CD4-positive, alpha-beta T cell treated with Interferon gamma for 1 hour (primary cell): ENCODE data around the gene NCAPD2.

ENCODE experiments used
- DNase-seq: peaks from one replicate; pipeline ENCODE4 v3.0.0-alpha.2; 2020

Gene NCAPD2

DNA sequence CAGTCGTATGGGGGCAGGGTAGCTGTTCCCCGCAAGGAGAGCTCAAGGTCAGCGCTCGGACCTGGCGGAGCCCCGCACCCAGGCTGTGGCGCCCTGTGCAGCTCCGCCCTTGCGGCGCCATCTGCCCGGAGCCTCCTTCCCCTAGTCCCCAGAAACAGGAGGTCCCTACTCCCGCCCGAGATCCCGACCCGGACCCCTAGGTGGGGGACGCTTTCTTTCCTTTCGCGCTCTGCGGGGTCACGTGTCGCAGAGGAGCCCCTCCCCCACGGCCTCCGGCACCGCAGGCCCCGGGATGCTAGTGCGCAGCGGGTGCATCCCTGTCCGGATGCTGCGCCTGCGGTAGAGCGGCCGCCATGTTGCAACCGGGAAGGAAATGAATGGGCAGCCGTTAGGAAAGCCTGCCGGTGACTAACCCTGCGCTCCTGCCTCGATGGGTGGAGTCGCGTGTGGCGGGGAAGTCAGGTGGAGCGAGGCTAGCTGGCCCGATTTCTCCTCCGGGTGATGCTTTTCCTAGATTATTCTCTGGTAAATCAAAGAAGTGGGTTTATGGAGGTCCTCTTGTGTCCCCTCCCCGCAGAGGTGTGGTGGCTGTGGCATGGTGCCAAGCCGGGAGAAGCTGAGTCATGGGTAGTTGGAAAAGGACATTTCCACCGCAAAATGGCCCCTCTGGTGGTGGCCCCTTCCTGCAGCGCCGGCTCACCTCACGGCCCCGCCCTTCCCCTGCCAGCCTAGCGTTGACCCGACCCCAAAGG is 41.2 kb downstream of the NCAPD2 start:
- peak; percentile 76 for DNase-seq

DNA sequence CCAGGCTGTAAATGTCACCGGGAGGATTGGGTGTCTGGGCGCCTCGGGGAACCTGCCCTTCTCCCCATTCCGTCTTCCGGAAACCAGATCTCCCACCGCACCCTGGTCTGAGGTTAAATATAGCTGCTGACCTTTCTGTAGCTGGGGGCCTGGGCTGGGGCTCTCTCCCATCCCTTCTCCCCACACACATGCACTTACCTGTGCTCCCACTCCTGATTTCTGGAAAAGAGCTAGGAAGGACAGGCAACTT is 41.7 kb downstream of the NCAPD2 start:
- DNase-seq, result no peak

DNA sequence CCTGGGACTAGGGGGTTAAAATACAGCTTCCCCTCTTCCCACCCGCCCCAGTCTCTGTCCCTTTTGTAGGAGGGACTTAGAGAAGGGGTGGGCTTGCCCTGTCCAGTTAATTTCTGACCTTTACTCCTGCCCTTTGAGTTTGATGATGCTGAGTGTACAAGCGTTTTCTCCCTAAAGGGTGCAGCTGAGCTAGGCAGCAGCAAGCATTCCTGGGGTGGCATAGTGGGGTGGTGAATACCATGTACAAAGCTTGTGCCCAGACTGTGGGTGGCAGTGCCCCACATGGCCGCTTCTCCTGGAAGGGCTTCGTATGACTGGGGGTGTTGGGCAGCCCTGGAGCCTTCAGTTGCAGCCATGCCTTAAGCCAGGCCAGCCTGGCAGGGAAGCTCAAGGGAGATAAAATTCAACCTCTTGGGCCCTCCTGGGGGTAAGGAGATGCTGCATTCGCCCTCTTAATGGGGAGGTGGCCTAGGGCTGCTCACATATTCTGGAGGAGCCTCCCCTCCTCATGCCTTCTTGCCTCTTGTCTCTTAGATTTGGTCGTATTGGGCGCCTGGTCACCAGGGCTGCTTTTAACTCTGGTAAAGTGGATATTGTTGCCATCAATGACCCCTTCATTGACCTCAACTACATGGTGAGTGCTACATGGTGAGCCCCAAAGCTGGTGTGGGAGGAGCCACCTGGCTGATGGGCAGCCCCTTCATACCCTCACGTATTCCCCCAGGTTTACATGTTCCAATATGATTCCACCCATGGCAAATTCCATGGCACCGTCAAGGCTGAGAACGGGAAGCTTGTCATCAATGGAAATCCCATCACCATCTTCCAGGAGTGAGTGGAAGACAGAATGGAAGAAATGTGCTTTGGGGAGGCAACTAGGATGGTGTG is 42.3 kb downstream of the NCAPD2 start:
- no peak for DNase-seq

DNA sequence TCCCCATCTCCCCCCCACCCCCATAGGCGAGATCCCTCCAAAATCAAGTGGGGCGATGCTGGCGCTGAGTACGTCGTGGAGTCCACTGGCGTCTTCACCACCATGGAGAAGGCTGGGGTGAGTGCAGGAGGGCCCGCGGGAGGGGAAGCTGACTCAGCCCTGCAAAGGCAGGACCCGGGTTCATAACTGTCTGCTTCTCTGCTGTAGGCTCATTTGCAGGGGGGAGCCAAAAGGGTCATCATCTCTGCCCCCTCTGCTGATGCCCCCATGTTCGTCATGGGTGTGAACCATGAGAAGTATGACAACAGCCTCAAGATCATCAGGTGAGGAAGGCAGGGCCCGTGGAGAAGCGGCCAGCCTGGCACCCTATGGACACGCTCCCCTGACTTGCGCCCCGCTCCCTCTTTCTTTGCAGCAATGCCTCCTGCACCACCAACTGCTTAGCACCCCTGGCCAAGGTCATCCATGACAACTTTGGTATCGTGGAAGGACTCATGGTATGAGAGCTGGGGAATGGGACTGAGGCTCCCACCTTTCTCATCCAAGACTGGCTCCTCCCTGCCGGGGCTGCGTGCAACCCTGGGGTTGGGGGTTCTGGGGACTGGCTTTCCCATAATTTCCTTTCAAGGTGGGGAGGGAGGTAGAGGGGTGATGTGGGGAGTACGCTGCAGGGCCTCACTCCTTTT is 43.1 kb downstream of the NCAPD2 start:
- DNase-seq, result no peak

DNA sequence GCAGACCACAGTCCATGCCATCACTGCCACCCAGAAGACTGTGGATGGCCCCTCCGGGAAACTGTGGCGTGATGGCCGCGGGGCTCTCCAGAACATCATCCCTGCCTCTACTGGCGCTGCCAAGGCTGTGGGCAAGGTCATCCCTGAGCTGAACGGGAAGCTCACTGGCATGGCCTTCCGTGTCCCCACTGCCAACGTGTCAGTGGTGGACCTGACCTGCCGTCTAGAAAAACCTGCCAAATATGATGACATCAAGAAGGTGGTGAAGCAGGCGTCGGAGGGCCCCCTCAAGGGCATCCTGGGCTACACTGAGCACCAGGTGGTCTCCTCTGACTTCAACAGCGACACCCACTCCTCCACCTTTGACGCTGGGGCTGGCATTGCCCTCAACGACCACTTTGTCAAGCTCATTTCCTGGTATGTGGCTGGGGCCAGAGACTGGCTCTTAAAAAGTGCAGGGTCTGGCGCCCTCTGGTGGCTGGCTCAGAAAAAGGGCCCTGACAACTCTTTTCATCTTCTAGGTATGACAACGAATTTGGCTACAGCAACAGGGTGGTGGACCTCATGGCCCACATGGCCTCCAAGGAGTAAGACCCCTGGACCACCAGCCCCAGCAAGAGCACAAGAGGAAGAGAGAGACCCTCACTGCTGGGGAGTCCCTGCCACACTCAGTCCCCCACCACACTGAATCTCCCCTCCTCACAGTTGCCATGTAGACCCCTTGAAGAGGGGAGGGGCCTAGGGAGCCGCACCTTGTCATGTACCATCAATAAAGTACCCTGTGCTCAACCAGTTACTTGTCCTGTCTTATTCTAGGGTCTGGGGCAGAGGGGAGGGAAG is 43.9 kb downstream of the NCAPD2 start:
- DNase-seq, result peak; percentile 80

DNA sequence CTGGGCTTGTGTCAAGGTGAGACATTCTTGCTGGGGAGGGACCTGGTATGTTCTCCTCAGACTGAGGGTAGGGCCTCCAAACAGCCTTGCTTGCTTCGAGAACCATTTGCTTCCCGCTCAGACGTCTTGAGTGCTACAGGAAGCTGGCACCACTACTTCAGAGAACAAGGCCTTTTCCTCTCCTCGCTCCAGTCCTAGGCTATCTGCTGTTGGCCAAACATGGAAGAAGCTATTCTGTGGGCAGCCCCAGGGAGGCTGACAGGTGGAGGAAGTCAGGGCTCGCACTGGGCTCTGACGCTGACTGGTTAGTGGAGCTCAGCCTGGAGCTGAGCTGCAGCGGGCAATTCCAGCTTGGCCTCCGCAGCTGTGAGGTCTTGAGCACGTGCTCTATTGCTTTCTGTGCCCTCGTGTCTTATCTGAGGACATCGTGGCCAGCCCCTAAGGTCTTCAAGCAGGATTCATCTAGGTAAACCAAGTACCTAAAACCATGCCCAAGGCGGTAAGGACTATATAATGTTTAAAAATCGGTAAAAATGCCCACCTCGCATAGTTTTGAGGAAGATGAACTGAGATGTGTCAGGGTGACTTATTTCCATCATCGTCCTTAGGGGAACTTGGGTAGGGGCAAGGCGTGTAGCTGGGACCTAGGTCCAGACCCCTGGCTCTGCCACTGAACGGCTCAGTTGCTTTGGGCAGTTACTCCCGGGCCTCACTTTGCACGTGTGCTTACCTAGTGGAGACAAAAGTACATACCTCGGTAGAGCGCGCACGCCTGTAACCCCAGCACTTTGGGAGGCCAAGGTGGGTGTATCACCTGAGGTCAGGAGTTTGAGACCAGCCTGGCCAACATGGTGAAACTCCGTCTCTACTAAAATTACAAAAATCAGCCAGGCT is 44.8 kb downstream of the NCAPD2 start:
- no peak for DNase-seq

DNA sequence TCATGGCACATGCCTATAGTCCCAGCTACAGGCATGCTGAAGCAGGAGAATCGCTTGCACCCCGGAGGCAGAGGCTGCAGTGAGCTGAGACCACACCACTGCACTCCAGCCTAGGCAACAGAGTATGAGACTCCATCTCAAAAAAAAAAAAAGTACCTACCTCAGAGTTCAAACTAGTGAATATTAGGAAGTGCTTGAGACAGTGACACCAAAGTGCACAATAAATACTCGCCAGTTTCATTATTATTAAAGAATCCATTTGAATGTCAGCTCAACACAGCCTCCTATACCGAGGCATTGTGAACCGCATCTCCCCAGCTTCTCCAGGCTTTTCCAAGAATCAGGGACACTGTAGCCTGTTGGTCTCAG is 45.4 kb downstream of the NCAPD2 start:
- no peak for DNase-seq

DNA sequence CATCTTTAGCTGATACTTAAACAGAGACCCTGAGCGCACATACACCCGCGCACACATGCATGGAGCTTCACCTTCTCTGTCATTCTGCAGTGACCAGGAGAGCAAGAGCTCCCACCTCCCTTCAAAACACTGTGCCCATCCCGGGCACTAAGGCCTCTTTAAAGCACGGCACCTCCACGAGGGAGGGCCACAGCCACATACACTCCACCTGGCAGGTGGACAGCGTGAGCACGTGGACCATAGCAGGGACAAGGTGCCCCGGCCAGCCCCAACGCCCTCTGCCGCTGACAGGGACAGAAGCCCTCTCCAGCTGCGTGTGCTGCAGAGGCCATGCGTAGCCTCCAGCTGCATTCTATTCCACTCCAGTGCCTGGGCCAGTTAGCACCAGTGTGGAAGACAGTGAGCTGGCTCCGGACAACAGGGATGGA is 45.8 kb downstream of the NCAPD2 start:
- no peak for DNase-seq

DNA sequence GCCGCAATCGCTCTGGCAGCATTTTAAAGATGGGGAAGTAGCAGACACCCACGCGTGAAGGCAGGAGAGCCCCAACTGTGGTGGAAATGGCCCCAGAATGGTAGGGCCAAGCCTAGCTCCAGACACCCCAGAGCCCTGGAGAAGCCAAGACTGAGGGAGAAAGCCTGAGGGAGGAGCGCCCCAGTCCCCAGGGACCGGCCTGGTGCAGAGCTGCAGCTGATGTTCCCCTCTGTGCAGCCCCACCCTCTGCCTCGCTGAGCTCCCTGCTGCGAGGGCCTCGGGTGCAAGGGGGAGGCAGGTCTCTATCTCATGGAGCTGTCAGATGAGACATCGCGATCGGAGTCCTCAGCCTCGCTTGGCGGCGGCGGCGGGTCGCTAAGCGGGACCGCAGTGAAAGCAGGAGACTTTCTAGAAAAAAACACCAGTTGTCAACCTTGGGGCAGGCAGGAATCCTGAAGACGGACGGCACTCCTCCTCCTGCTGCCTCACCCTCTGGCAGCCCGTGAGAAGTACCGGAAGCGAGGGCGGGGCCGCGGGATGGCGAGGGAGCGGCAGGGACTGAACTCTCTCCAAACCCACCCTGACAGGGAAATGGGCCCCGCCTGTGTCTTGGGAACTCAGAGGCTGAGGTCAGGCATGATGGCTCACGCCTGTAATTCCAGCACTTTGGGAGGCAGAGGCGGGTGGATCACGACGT is 46.4 kb downstream of the NCAPD2 start:
- peak; percentile 20 for DNase-seq

DNA sequence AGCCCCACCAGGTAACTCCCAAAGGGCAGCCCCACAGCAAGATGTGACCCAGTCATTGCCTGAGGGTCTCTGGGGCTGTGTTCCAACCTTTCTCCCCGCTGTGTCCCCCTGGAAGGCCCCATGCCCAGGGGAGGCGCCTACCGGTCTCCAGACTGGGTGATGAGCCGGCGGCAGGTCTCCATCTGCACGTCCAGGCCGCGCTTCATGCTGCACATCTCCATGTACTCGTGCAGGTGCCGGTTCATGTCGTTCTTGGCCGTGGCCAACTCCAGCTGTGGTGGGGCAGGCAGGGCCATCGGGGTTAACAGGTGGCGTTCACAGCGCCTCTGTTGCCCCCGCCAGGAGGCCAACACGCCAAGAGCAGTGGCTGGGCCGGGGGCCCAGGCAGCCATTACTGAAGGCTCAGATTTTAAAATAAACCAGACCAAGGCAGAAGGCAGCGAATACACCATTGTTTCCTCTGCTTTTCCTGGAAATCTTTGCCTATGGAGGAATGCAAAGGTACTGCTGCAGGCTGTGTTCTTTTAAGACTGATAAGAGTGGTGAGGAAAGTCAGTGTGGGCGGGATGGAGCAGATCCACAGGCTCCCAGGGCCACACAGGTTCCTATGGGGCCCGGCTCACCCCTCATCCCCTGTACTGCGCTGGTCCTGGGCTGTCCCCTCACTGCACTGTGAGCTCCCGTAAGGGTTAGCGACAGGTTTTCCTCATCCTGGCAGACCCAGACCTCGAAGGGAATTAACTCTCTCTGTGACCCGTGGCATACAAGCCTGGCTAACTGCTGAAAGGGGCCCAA is 47.7 kb downstream of the NCAPD2 start:
- DNase-seq, result no peak

DNA sequence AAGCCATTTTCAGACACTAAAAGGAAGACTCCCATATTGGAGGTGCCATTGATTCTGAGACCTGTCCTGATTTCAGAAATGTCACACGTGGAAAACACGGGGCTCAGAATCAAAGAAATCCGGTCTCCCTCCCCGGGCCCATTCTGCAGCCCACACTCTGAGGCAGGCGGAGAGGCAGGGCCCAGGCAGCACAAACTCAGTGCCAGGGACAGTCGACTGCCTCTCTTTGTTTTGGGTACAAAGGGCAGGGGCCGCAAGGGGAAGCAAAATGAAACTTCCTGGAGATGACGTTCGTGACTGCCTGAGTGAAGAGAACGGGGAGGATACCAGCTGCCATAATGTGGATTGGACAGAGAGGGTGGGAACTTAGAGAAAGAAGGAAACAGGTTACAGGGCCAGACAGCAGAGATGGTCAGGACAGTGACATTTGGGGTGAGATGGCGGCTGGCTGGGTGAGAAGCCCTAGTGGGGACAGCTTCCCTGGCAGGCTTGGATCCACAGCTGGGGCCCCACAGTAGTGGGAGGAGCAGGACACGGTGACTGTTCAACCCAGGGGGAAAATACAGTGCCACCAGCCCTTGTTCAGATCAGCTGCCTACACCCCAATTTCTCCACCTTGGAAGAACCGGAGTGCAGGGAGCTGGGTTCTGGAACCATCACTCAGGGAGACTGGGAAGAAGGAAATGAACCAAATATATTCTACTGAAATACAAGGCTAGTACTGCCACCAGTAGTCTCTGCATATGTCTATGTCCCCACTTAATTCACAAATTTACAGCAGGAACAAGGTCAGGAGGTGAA is 48.5 kb downstream of the NCAPD2 start:
- DNase-seq, result no peak

DNA sequence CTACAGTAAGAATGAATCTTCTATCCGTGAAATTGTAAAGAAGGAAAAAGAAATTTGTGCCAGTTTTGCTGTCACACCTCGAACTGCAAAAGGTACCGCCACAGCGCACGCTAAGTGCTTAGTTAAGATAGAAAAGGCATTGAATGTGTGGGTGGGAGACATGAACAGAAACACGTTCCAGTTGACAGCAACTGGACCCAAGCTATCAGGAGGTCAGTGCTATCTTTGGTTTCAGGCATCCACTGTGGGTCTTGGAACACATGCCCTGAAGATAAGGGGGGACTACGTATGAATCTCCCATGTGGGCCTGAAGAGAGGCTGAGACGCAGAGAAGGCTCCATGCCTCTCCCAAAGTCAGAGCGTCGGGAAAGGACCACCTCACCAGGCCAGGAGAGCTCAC is 52.1 kb downstream of the NCAPD2 start:
- DNase-seq, result no peak

DNA sequence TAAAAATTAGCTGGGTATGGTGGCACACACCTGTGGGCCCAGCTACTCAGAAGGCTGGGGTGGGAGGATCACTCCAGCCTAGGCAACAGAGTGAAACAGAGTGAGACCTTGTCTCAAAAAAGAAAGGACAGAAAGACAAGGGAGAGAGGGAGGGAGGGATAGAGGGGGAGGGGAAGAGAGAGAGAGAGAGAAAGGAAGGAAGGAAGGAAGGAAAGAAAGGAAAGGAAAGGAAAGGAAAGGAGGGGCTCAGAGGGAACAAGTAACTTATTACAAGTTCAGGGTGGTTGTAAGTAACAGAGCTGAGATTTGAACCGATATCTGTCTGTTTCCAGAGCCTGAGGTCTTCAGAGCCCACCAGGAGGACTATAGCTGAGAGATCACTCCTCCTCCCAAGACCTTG is 53.7 kb downstream of the NCAPD2 start:
- no peak for DNase-seq

DNA sequence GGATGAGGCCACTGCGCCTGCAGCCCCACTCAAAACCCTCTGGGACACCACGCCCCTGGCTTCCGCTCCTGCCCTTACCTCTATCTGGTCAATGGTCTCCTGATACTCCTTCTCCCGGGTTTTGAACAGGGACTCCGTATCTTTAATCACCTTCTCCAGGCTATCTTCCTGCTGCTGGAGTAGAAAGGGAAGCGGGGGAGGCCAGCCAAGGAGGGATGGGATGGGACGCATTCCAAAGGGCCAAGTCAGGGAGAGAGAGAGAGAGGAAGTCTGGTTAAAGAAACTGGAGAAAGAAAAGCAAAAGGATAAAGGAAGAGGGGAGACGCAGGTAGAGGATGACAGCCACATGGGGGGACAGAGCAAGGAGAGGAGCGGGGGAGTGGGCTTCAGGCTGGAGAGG is 54.1 kb downstream of the NCAPD2 start:
- DNase-seq, result no peak

DNA sequence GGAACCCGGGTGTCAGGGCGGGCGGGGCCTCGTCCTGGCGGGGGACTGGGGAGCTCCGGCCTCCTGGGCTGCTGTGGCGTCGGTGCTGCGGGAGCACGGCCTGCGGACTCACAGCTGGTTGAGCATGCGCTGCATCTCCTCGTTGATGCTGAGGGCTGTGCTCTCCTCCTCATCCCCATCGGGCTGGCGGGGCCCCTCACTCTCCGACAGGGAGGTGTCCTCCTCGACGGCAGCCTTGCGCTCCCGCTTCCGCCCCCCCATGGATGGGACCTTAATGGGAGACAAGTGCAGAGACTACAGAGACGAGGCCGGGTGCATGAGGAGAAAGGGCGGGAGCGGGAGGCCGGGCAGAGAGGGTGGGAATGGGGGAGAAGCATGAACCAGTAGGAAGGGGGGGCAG is 54.7 kb downstream of the NCAPD2 start:
- no peak for DNase-seq

DNA sequence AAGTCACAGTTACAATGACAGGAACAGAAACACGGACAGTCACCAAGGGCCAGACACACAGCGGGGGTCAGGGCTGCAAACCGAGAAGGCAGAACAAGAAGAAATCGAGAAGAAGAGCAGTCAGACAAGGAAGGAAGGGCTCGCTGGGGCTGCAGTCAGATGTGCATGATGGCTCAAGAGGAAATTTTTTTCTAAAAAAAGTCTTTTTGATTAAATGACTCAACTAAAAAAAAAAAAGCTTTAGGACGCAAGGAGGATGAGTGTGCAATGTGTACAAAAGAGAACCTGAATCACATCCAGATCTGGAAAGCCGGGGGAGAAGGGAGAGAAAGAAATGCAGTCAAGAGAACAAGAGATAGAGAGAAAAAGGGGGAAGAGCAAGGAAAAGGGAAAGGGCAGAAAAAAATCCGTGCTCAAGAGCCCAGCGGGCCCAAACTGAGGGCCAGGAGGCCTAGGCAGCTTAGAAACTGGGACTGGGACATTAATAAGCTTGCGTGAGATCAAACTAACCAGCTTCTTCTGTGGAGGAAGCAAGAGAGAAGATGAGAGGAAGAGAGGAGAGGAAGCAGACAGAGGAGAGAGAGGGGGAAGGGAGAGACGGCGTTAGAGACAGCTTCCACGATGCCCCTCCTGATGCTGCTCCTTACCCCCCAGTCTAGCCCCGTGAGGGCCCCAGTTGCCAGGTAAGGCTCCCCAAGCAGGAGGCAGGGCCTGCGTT is 55.2 kb downstream of the NCAPD2 start:
- peak; percentile 20 for DNase-seq

DNA sequence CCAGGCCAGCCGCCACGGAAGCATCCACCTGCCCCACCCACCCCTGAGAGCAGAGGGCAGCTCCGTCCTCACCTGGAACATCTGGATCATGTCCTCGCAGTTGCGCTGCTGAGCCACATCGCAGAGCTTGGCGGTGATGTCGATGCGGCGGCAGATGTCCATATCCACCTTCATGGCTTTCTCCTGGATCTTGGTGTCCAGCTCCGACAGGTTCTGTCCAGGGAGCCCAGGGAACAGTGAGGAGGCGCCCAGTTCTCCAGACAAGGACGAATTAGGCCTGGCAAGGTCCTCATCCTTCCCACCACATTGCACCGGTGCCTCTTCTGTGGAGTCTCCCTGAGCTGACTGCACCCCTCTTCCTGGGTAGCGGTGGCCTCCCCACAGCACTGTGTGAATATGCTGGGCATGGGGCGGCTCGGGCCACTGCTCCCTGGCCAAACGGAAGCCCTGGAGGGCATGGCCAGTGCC is 55.8 kb downstream of the NCAPD2 start:
- no peak for DNase-seq

DNA sequence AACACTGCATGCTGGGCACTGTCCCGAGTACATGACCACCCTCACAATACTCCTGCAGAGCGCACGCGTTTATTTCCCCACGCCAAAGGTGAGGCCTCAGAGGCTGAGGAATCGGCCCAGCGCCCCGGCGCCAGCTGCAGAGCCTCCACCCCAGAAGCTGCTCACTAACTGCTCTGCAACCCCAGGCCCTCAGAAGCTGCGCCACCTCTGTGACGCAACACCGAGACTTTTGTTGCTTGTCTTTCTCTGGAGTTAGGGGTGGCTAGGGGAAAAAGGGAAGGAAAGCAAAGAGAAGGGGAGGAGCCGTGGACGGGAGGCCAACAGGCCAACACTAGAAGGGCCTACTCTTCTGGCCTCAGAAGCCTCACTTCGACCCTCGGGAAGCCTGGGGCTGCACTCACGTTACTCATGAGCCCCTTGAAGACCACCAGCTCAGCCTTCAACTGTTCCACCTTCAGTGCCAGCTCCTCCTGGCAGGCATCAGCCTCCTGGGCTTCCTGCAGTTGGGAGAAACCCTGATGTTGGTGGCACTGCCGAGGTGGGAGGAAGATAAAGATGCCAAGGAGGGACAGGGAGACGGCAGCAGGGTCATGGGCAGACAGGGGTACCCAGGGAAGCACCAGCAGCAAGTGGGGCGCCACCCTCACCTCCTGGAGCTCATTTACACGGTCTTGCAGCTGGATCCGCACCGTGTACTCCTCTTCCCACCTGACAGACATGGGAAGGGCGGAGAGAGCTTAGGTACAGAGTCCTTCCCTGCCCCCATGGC is 56.6 kb downstream of the NCAPD2 start:
- peak; percentile 38 for DNase-seq
